ENCODE results near the gene TTL.
"Not testable (repeated sequence)": the region's sequence is repeated elsewhere in the genome, so short reads cannot be mapped to it uniquely, and the experiment has no call there.

TTL gene

GRCh38 chr2:112520234-112520783, 38.4 kb downstream of the TTL start:
- no peak for DNase-seq (ENCODE audit: low spot score)

GRCh38 chr2:112523291-112523777, 41.4 kb downstream of the TTL start:
- DNase-seq (ENCODE audit: low spot score): no peak

- DNase-seq (ENCODE audit: low spot score): not testable (repeated sequence)
Observed at GRCh38 chr2:112524276-112524675, 42.3 kb downstream of the TTL start.

GRCh38 chr2:112528541-112528940, 46.6 kb downstream of the TTL start:
- DNase-seq (ENCODE audit: low spot score): no peak

GRCh38 chr2:112529757-112530156, 47.8 kb downstream of the TTL start:
- no peak for DNase-seq (ENCODE audit: low spot score)

GRCh38 chr2:112530728-112531127, 48.8 kb downstream of the TTL start:
- DNase-seq (ENCODE audit: low spot score): no peak

- no peak for DNase-seq (ENCODE audit: low spot score)
Observed at GRCh38 chr2:112534826-112535225, 52.9 kb downstream of the TTL start.

GRCh38 chr2:112536665-112537064, 54.7 kb downstream of the TTL start:
- not testable (repeated sequence) for DNase-seq (ENCODE audit: low spot score)

GRCh38 chr2:112539306-112539705, 57.4 kb downstream of the TTL start:
- no peak for DNase-seq (ENCODE audit: low spot score)

GRCh38 chr2:112540906-112541305, 59.0 kb downstream of the TTL start:
- DNase-seq (ENCODE audit: low spot score): no peak

GRCh38 chr2:112541315-112542122, 59.6 kb downstream of the TTL start:
- peak; percentile 68 for DNase-seq (ENCODE audit: low spot score)

GRCh38 chr2:112542123-112542983, 60.4 kb downstream of the TTL start, which contains the start of gene POLR1B:
Gene POLR1B, plus strand, starts transcription at chr2:112542465. Its CDS starts 30 bp downstream, at chr2:112542495.
- peak; percentile 82 for DNase-seq (ENCODE audit: low spot score)

- peak; percentile 11 for DNase-seq (ENCODE audit: low spot score)
Observed at GRCh38 chr2:112542984-112543661, 61.2 kb downstream of the TTL start.

- DNase-seq (ENCODE audit: low spot score): no peak
Observed at GRCh38 chr2:112547333-112547732, 65.4 kb downstream of the TTL start.

- DNase-seq (ENCODE audit: low spot score): no peak
Observed at GRCh38 chr2:112548980-112549379, 67.0 kb downstream of the TTL start.

- no peak for DNase-seq (ENCODE audit: low spot score)
Observed at GRCh38 chr2:112566104-112566503, 84.1 kb downstream of the TTL start.

GRCh38 chr2:112566508-112566907, 84.6 kb downstream of the TTL start:
- not testable (repeated sequence) for DNase-seq (ENCODE audit: low spot score)

- DNase-seq (ENCODE audit: low spot score): no peak
Observed at GRCh38 chr2:112572005-112572404, 90.0 kb downstream of the TTL start.

GRCh38 chr2:112577756-112578155, 95.8 kb downstream of the TTL start:
- DNase-seq (ENCODE audit: low spot score): peak; percentile 24

GRCh38 chr2:112579241-112579640, 97.3 kb downstream of the TTL start:
- DNase-seq (ENCODE audit: low spot score): peak; percentile 21

GRCh38 chr2:112580084-112580483, 98.1 kb downstream of the TTL start:
- no peak for DNase-seq (ENCODE audit: low spot score)

GRCh38 chr2:112582314-112582746, 100.4 kb downstream of the TTL start:
- peak; percentile 32 for DNase-seq (ENCODE audit: low spot score)
